OCI-LY3 (cell line): ENCODE measurements around the gene S1PR3.

Experiments used
- H2AFZ ChIP-seq: fragments of 200-600, 300-600 bp; shearing (Covaris generic); 2 replicates; pipeline ENCODE4 v1.6.0; 2014; ENCODE audit warnings: antibody characterized with exemption, low read depth, low read length
- H3K27ac ChIP-seq: fragments of 200-600, 300-600 bp; sonication (generic); 2 replicates; pipeline ENCODE4 v1.5.1; 2014; ENCODE audit warnings: mild to moderate bottlenecking, low read length, moderate library complexity, mixed read lengths
- H3K27me3 ChIP-seq: fragments of 200-600, 300-600 bp; sonication (generic); 2 replicates; pipeline ENCODE4 v1.6.1; 2014; ENCODE audit warnings: low read depth, low read length, mixed read lengths
- H3K36me3 ChIP-seq: fragments of 200-600, 300-600 bp; sonication (generic); replicated peaks from 2 replicates; pipeline ENCODE3; 2014; ENCODE audit warnings: low read depth, low read length, mixed read lengths
- H3K4me1 ChIP-seq: fragments of 300-600, 200-600 bp; sonication (generic); 2 replicates; pipeline ENCODE4 v1.6.1; 2014; ENCODE audit warnings: low read length, mixed read lengths
- H3K4me2 ChIP-seq: fragments of 200-600, 300-600 bp; sonication (generic); 2 replicates; pipeline ENCODE4 v1.6.1; 2014; ENCODE audit warnings: low read length, mixed read lengths
- H3K4me3 ChIP-seq: fragments of 300-600, 200-600 bp; sonication (generic); 2 replicates; pipeline ENCODE4 v1.5.1; 2014; ENCODE audit warnings: antibody characterized with exemption, mild to moderate bottlenecking, low read length, moderate library complexity
- H3K79me2 ChIP-seq: fragments of 300-600, 200-600 bp; shearing (Covaris generic); 2 replicates; pipeline ENCODE4 v1.6.1; 2014; ENCODE audit warnings: mild to moderate bottlenecking, low read length, mixed read lengths
- H3K9ac ChIP-seq: fragments of 300-600, 200-600 bp; shearing (Covaris generic); 2 replicates; pipeline ENCODE4 v1.6.0; 2014; ENCODE audit warnings: mild to moderate bottlenecking, low read length, moderate library complexity
- H3K9me3 ChIP-seq: fragments of 200-600, 300-600 bp; shearing (Covaris generic); 2 replicates; pipeline ENCODE4 v1.6.1; 2014; ENCODE audit warnings: low read length, mixed read lengths; ENCODE audit not compliant: insufficient read depth
- H4K20me1 ChIP-seq: fragments of 200-600, 300-600 bp; sonication (generic); 2 replicates; pipeline ENCODE4 v1.6.1; 2016; ENCODE audit warnings: low read length, mixed read lengths; ENCODE audit not compliant: insufficient read depth
- EZH2phosphoT487 ChIP-seq: fragments of 200-600 bp; shearing (Covaris generic); IDR thresholded peaks from 2 replicates; pipeline ENCODE4 v1.6.1; 2018; ENCODE audit warnings: antibody characterized with exemption, mixed run types, low read depth
- TF ChIP-seq, protein P1 (sequence below): fragments of 200-600, 300-600 bp; sonication (generic); IDR thresholded peaks from 2 replicates; pipeline ENCODE4 v1.5.1; 2014; ENCODE audit warnings: antibody characterized with exemption, low read length, low read depth

S1PR3 gene

DNA sequence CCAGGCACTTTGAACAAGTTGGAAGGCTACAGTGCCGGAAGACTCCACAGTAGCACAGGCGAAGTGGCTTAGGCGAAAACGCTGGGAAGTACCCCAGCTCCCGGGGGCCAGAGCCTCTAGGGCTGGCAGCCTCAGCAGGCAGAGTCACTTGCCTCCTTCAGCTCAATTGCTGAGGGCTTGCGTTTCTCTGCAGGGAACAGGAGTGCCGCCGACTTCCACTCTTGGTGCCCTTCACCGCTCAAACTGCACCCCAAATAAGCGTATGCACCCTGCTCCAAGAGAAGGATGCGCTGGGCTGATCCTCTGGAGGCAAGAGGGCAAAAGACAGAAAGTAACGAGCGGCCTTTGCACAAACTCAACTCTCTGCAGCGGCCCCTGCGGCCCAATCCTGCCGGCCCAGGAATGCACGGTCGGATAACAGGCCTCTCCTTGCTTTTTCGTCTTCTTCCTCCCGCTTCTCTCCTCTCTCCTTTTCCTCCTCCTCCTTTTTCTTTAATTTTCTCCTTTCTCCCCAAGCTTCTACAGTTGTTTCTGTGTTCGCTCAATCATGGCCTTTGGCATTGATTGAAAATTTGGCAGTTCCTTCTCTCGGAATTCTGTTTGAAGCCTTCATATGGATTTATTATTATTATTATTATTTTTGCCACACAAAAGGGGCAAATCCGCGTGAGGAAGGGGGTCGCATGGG, 1.1 kb upstream of the S1PR3 start:
- H3K4me2 ChIP-seq: no peak overlapping the region
- H3K9me3 ChIP-seq: no peaks in the 10 kb centered on the region
- H3K4me1 ChIP-seq: peaks cover 15% of the 10 kb centered on the region
- no peaks in the 10 kb centered on the region for H4K20me1 ChIP-seq
- TF ChIP-seq, protein P1, sequence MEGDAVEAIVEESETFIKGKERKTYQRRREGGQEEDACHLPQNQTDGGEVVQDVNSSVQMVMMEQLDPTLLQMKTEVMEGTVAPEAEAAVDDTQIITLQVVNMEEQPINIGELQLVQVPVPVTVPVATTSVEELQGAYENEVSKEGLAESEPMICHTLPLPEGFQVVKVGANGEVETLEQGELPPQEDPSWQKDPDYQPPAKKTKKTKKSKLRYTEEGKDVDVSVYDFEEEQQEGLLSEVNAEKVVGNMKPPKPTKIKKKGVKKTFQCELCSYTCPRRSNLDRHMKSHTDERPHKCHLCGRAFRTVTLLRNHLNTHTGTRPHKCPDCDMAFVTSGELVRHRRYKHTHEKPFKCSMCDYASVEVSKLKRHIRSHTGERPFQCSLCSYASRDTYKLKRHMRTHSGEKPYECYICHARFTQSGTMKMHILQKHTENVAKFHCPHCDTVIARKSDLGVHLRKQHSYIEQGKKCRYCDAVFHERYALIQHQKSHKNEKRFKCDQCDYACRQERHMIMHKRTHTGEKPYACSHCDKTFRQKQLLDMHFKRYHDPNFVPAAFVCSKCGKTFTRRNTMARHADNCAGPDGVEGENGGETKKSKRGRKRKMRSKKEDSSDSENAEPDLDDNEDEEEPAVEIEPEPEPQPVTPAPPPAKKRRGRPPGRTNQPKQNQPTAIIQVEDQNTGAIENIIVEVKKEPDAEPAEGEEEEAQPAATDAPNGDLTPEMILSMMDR: no peak
- TF ChIP-seq EZH2phosphoT487: no peak
- no peaks in the 10 kb centered on the region for H3K36me3 ChIP-seq
- H3K9ac ChIP-seq: no peak overlapping the region
- no peak overlapping the region for H2AFZ ChIP-seq
- H3K27ac ChIP-seq: no peak overlapping the region
- H3K79me2 ChIP-seq: no peaks in the 10 kb centered on the region
- H3K4me3 ChIP-seq: no peak overlapping the region
- H3K27me3 ChIP-seq: peaks cover 15% of the 10 kb centered on the region; the same call in 1 of the 2 replicates

DNA sequence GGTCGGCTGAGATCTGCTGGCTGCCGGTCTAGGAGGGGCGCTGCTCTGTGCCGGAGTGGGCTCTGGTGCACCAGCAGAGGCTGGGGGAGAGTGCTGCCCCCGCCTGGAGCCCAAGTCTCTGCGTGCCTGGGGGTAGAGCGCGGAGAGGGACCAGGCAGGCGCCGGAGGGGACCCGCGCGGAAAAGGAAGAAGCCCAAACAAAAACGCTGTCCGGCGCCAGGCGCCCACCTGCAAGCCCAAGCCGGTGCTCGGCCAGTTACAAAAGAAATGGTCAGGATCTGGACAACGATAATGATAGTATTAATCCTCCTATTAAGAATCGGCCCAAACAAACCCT, 571 bp upstream of the S1PR3 start:
- Histone ChIP-seq H4K20me1 (no peaks in the 10 kb centered on the region), H3K9me3 (no peaks in the 10 kb centered on the region), H3K4me1 (peaks cover 15% of the 10 kb centered on the region), H2AFZ (no peak overlapping the region), H3K27ac (no peak overlapping the region), H3K4me2 (no peak overlapping the region), H3K9ac (no peak overlapping the region), H3K79me2 (no peaks in the 10 kb centered on the region), H3K27me3 (peaks cover 15% of the 10 kb centered on the region; the same call in 1 of the 2 replicates), H3K4me3 (no peak overlapping the region), H3K36me3 (no peaks in the 10 kb centered on the region)
- TF ChIP-seq, protein P1: no peak
- TF ChIP-seq EZH2phosphoT487: no peak

DNA sequence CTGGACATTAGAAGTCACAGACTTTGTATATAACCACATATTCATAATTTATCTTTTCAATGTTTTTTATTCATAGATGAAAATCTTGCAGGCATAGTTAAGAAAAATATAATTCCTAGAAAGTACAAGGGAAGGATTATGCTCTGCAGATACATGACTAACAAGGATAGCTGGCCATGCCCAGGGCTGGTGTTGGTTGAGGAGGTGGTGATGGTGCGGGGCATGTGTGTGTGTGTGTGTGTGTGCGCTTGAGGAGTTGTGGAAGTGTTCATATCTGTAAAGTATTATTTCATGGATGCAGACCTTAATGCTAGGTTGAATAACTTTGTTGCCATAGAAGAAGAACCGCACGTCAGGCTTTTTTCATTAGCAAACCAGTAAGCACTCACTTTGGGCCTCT, 1.3 kb downstream of the S1PR3 start:
- no peak overlapping the region for H3K27ac ChIP-seq
- H3K4me2 ChIP-seq: no peak overlapping the region
- peaks cover 15% of the 10 kb centered on the region for H3K4me1 ChIP-seq
- no peaks in the 10 kb centered on the region for H3K79me2 ChIP-seq
- H4K20me1 ChIP-seq: no peaks in the 10 kb centered on the region
- no peaks in the 10 kb centered on the region for H3K36me3 ChIP-seq
- TF ChIP-seq, protein P1: no peak
- no peak for TF ChIP-seq EZH2phosphoT487
- H3K4me3 ChIP-seq: no peak overlapping the region
- no peak overlapping the region for H3K9ac ChIP-seq
- no peaks in the 10 kb centered on the region for H3K9me3 ChIP-seq
- H2AFZ ChIP-seq: no peak overlapping the region
- peaks cover 9% of the 10 kb centered on the region for H3K27me3 ChIP-seq

DNA sequence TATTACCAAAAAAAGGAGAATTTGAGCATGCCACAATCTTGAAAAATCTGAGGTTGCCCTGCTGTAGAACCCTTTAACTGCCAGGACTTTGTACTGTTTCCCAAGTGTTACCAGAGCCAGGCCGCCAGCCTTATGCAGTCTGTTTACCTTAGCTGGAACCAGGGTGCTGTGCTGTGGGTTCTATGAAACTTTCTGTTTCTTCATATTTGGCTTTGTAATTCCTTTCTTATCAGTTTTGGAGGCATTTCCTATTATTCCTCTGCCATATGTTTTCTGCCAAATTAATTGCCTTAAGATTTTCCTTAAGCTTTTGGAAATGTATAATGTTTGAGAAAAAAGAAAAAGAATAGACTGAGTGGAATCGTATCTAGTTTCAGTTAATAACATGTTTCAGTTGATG, 2.1 kb downstream of the S1PR3 start:
- Histone ChIP-seq H3K4me3 (no peak overlapping the region), H3K4me1 (peaks cover 15% of the 10 kb centered on the region), H3K27ac (no peak overlapping the region), H4K20me1 (no peaks in the 10 kb centered on the region), H3K9me3 (no peaks in the 10 kb centered on the region), H2AFZ (no peak overlapping the region), H3K36me3 (no peaks in the 10 kb centered on the region), H3K79me2 (no peaks in the 10 kb centered on the region), H3K4me2 (no peak overlapping the region), H3K9ac (no peak overlapping the region), H3K27me3 (peaks cover 4% of the 10 kb centered on the region)
- TF ChIP-seq, protein P1: no peak
- no peak for TF ChIP-seq EZH2phosphoT487
